Activated CD8-positive, alpha-beta T cell treated with anti-CD3 and anti-CD28 coated beads, Interleukin-2, amount 10 ng/mL, durations not matched to agents 7 days and 5 days (primary cell): Measurements from ENCODE around the gene DESI1. TPM values are rescaled to one million over a fixed set of nuclear protein-coding genes. Genes with fewer than 3 reads are reported as not detected.
"Not testable (repeated sequence)": the region's sequence is repeated elsewhere in the genome, so short reads cannot be mapped to it uniquely, and the experiment has no call there.

Experiments
- ATAC-seq: fragments of 150-1000 bp; cut with Tn5 transposase; one replicate; pipeline ENCODE4 v1.10.0; 2021; ENCODE audit warnings: moderate library complexity
- CTCF ChIA-PET: fragments of 350-600 bp; sonication (Branson Sonifier 250); formaldehyde crosslinking; loops from one replicate; lab custom pipeline; 2021; ENCODE audit warnings: antibody characterized with exemption; lab: Charles Lee
- POLR2A ChIA-PET: fragments of 350-600 bp; sonication (Branson Sonifier 250); formaldehyde crosslinking; loops from one replicate; lab custom pipeline; 2021; ENCODE audit warnings: antibody characterized with exemption; lab: Charles Lee
- DNase-seq: peaks from one replicate; pipeline ENCODE4 v3.0.0-alpha.2; 2020
- H3K27ac Mint-ChIP-seq: one replicate; pipeline ENCODE4 v1.8.0; 2021; ENCODE audit warnings: mild to moderate bottlenecking, mixed read lengths
- H3K27me3 Mint-ChIP-seq: one replicate; pipeline ENCODE4 v1.8.0; 2021; ENCODE audit warnings: low read depth, mixed read lengths
- H3K36me3 Mint-ChIP-seq: one replicate; pipeline ENCODE4 v1.8.0; 2021; ENCODE audit warnings: low read depth, mixed read lengths
- H3K4me1 Mint-ChIP-seq: one replicate; pipeline ENCODE4 v1.8.0; 2021; ENCODE audit warnings: low read depth, mixed read lengths
- H3K4me3 Mint-ChIP-seq: one replicate; pipeline ENCODE4 v1.8.0; 2021; ENCODE audit warnings: mild to moderate bottlenecking, mixed read lengths
- H3K9me3 Mint-ChIP-seq: one replicate; pipeline ENCODE4 v1.8.0; 2022; ENCODE audit warnings: mixed read lengths; ENCODE audit not compliant: insufficient read depth
- total RNA-seq, 2 experiments: library from RNA; stranded (reverse); gene quantifications; one replicate each; pipeline ENCODE4 v1.2.3, GENCODE V29; 2021

Gene DESI1
- total RNA-seq, result 10 to 100 TPM; 33.0 to 35.2 TPM

GRCh38 chr22:41620589-41621098 is at the start of gene DESI1:
Gene DESI1 (minus strand): TSS chr22:41621043. CDS start chr22:41620839, 204 bp downstream.
- POLR2A ChIA-PET, result interaction anchor here (0.7 to 5.2 kb wide), 13 partner anchors 16 to 334 kb away, joined by 3 to 44 read pairs (median 4); partner anchors contain the start of genes ACO2, CCDC134, CENPM and PHF5A
- Mint-ChIP-seq H3K9me3 (no peaks in the 10 kb centered on the region), H3K4me1 (peaks cover 46% of the 10 kb centered on the region), H3K4me3 (peak within 1 kb of the TSS; percentile 96), H3K36me3 (peaks cover 31% of the 10 kb centered on the region), H3K27ac (peak within 1 kb of the TSS; percentile 98), H3K27me3 (no peaks in the 10 kb centered on the region)
- no peak for DNase-seq
- ATAC-seq, result peak; percentile 43
- CTCF ChIA-PET, result interaction anchor here (1.5 to 1.9 kb wide), 4 partner anchors 23 to 77 kb away, joined by 3 to 10 read pairs (median 5); no protein-coding TSS in a partner anchor

- H3K36me3 Mint-ChIP-seq, result peaks cover 39% of the 10 kb centered on the region
- peaks cover 16% of the 10 kb centered on the region for H3K4me1 Mint-ChIP-seq
- CTCF ChIA-PET, result no interaction called here
- POLR2A ChIA-PET, result no interaction called here
- DNase-seq, result no peak
- no peaks in the 10 kb centered on the region for H3K27me3 Mint-ChIP-seq
- H3K4me3 Mint-ChIP-seq, result no peak overlapping the region
- H3K9me3 Mint-ChIP-seq, result no peaks in the 10 kb centered on the region
- peak overlapping the region; percentile 37 for H3K27ac Mint-ChIP-seq
- no peak for ATAC-seq
These were observed 48.4 kb upstream of the DESI1 start for GRCh38 chr22:41668971-41669911.

GRCh38 chr22:41664951-41665350 is 44.1 kb upstream of the DESI1 start:
- DNase-seq (no peak), ATAC-seq (no peak)
- H3K4me1 Mint-ChIP-seq, result peaks cover 16% of the 10 kb centered on the region
- no peaks in the 10 kb centered on the region for H3K27me3 Mint-ChIP-seq
- no peak overlapping the region for H3K4me3 Mint-ChIP-seq
- ChIA-PET POLR2A (interaction anchor here (1.1 kb wide), 3 partner anchors 20 to 76 kb away, joined by 3 read pairs; no protein-coding TSS in a partner anchor), CTCF (interaction anchor here (0.7 to 3.0 kb wide), 2 partner anchors 15 to 276 kb away, joined by 3 to 30 read pairs; no protein-coding TSS in a partner anchor)
- H3K36me3 Mint-ChIP-seq, result peaks cover 54% of the 10 kb centered on the region
- no peaks in the 10 kb centered on the region for H3K9me3 Mint-ChIP-seq
- peak overlapping the region; percentile 36 for H3K27ac Mint-ChIP-seq

DNA sequence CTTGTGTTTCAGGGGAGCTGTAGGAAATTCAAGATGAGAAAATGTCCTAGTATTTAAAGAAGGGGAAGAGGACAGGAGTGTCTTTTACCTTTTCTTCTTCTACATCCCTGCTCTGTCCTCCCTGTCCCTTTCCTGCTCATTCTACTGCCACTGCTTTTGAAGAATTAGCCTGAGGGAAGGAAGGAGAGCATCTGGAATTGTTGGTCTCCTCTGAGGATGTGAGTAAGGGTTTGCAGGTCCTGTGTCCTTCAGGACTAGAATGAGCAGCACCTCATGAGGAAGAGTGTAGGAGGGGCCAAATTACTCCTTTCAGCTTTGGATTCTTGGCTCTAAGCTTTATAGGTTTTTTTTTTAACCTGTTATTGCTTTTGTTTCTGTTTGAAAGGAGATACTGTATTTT is 43.6 kb upstream of the DESI1 start:
- H3K36me3 Mint-ChIP-seq, result peaks cover 56% of the 10 kb centered on the region
- ChIA-PET POLR2A (interaction anchor here (1.1 kb wide), 3 partner anchors 20 to 76 kb away, joined by 3 read pairs; no protein-coding TSS in a partner anchor), CTCF (interaction anchor here (3.0 kb wide), 1 partner anchor 16 kb away, joined by 30 read pairs; no protein-coding TSS in a partner anchor)
- H3K9me3 Mint-ChIP-seq, result no peaks in the 10 kb centered on the region
- peaks cover 16% of the 10 kb centered on the region for H3K4me1 Mint-ChIP-seq
- H3K4me3 Mint-ChIP-seq, result no peak overlapping the region
- DNase-seq (no peak), ATAC-seq (no peak)
- H3K27me3 Mint-ChIP-seq, result no peaks in the 10 kb centered on the region
- H3K27ac Mint-ChIP-seq, result peak overlapping the region; percentile 36

DNA sequence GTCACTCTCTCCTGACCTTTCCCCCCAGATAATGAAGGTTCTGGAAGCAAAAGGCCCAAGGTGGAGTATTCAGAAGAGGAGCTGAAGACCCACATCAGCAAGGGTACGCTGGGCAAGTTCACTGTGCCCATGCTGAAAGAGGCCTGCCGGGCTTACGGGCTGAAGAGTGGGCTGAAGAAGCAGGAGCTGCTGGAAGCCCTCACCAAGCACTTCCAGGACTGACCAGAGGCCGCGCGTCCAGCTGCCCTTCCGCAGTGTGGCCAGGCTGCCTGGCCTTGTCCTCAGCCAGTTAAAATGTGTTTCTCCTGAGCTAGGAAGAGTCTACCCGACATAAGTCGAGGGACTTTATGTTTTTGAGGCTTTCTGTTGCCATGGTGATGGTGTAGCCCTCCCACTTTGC is 42.8 kb upstream of the DESI1 start:
- ATAC-seq, H3K27me3 Mint-ChIP-seq, DNase-seq, H3K9me3 Mint-ChIP-seq, H3K4me3 Mint-ChIP-seq, POLR2A ChIA-PET: not testable (repeated sequence)
- Mint-ChIP-seq H3K36me3 (peaks cover 56% of the 10 kb centered on the region), H3K27ac (peak overlapping the region; percentile 40), H3K4me1 (peaks cover 16% of the 10 kb centered on the region)
- CTCF ChIA-PET, result interaction anchor here (0.7 to 1.1 kb wide), 2 partner anchors 25 to 277 kb away, joined by 3 to 4 read pairs; partner anchors contain the start of gene SNU13

DNA sequence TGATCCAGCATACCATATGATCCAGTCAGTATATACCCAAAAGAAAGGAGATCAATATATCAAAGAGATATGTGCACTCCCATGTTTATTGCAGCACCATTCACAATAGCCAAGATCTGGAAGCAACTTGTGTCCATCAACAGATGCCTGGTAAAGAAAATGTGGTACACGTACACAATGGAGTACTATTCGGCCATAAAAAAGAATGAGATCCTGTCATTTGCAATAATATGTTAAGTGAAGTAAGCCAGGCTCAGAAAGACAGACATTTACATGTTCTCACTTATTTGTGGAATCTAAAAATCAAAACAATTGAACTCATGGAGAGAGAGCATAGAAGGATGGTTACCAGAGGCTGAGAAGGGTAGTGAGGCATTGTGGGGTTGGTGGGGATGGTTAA is 40.9 kb upstream of the DESI1 start:
- no peak overlapping the region for H3K4me3 Mint-ChIP-seq
- H3K27ac Mint-ChIP-seq, result peak overlapping the region; percentile 20
- POLR2A ChIA-PET, result interaction anchor here (0.7 kb wide), 1 partner anchor 23 kb away, joined by 3 read pairs; no protein-coding TSS in a partner anchor
- DNase-seq (no peak), ATAC-seq (no peak)
- peaks cover 7% of the 10 kb centered on the region for H3K4me1 Mint-ChIP-seq
- peaks cover 68% of the 10 kb centered on the region for H3K36me3 Mint-ChIP-seq
- CTCF ChIA-PET, result interaction anchor here (1.0 kb wide), 1 partner anchor 17 kb away, joined by 3 read pairs; no protein-coding TSS in a partner anchor
- H3K27me3 Mint-ChIP-seq, result no peaks in the 10 kb centered on the region
- H3K9me3 Mint-ChIP-seq, result no peaks in the 10 kb centered on the region

- H3K9me3 Mint-ChIP-seq, result no peaks in the 10 kb centered on the region
- H3K27ac Mint-ChIP-seq, result no peak overlapping the region
- POLR2A ChIA-PET, result interaction anchor here (0.7 kb wide), 1 partner anchor 24 kb away, joined by 3 read pairs; no protein-coding TSS in a partner anchor
- no peaks in the 10 kb centered on the region for H3K27me3 Mint-ChIP-seq
- ATAC-seq (no peak), DNase-seq (no peak)
- peaks cover 5% of the 10 kb centered on the region for H3K4me1 Mint-ChIP-seq
- CTCF ChIA-PET, result interaction anchor here (1.0 kb wide), 1 partner anchor 16 kb away, joined by 3 read pairs; no protein-coding TSS in a partner anchor
- no peak overlapping the region for H3K4me3 Mint-ChIP-seq
- peaks cover 69% of the 10 kb centered on the region for H3K36me3 Mint-ChIP-seq
These were observed 40.2 kb upstream of the DESI1 start for GRCh38 chr22:41661088-41661487.

- peak overlapping the region; percentile 36 for H3K27ac Mint-ChIP-seq
- ChIA-PET CTCF (interaction anchor here (0.7 to 1.0 kb wide), 2 partner anchors 16 to 37 kb away, joined by 3 read pairs; no protein-coding TSS in a partner anchor), POLR2A (no interaction called here)
- H3K36me3 Mint-ChIP-seq, result peaks cover 70% of the 10 kb centered on the region
- no peaks in the 10 kb centered on the region for H3K9me3 Mint-ChIP-seq
- ATAC-seq, result no peak
- no peak overlapping the region for H3K4me3 Mint-ChIP-seq
- DNase-seq, result no peak
- no peaks in the 10 kb centered on the region for H3K27me3 Mint-ChIP-seq
- peaks cover 4% of the 10 kb centered on the region for H3K4me1 Mint-ChIP-seq
These were observed 39.6 kb upstream of the DESI1 start for GRCh38 chr22:41660416-41660815.

GRCh38 chr22:41659941-41660340 is 39.1 kb upstream of the DESI1 start:
- ChIA-PET CTCF (interaction anchor here (0.7 kb wide), 1 partner anchor 37 kb away, joined by 3 read pairs; no protein-coding TSS in a partner anchor), POLR2A (no interaction called here)
- Mint-ChIP-seq H3K9me3 (no peaks in the 10 kb centered on the region), H3K36me3 (peaks cover 66% of the 10 kb centered on the region), H3K27ac (no peak overlapping the region), H3K4me3 (no peak overlapping the region), H3K27me3 (no peaks in the 10 kb centered on the region), H3K4me1 (peaks cover under 1% of the 10 kb centered on the region)
- ATAC-seq (no peak), DNase-seq (no peak)

- Mint-ChIP-seq H3K4me1 (peaks cover 6% of the 10 kb centered on the region), H3K27me3 (no peaks in the 10 kb centered on the region), H3K9me3 (no peaks in the 10 kb centered on the region), H3K36me3 (peaks cover 65% of the 10 kb centered on the region), H3K27ac (no peak overlapping the region), H3K4me3 (no peak overlapping the region)
- POLR2A ChIA-PET, result interaction anchor here (3.0 kb wide), 1 partner anchor 8 kb away, joined by 11 read pairs; no protein-coding TSS in a partner anchor
- DNase-seq (no peak), ATAC-seq (no peak)
- CTCF ChIA-PET, result interaction anchor here (2.1 to 2.8 kb wide), 2 partner anchors 8 to 38 kb away, joined by 5 to 25 read pairs; no protein-coding TSS in a partner anchor
These were observed 38.0 kb upstream of the DESI1 start for GRCh38 chr22:41658869-41659268.

GRCh38 chr22:41657709-41658108 is 36.9 kb upstream of the DESI1 start:
- POLR2A ChIA-PET, result interaction anchor here (3.0 kb wide), 1 partner anchor 9 kb away, joined by 11 read pairs; no protein-coding TSS in a partner anchor
- peaks cover 63% of the 10 kb centered on the region for H3K36me3 Mint-ChIP-seq
- H3K9me3 Mint-ChIP-seq, result no peaks in the 10 kb centered on the region
- DNase-seq (no peak), ATAC-seq (no peak)
- no peak overlapping the region for H3K4me3 Mint-ChIP-seq
- H3K27me3 Mint-ChIP-seq, result no peaks in the 10 kb centered on the region
- no peak overlapping the region for H3K27ac Mint-ChIP-seq
- CTCF ChIA-PET, result interaction anchor here (2.1 to 2.8 kb wide), 2 partner anchors 9 to 40 kb away, joined by 5 to 25 read pairs; no protein-coding TSS in a partner anchor
- H3K4me1 Mint-ChIP-seq, result peaks cover 8% of the 10 kb centered on the region
